ENCODE measurements around the gene TSPAN2.

- no peak for TF ChIP-seq TAF1 (IDR thresholded peaks at IDR 0.05; ENCODE audit: low read depth)
- no peak for TF ChIP-seq CEBPB (IDR thresholded peaks at IDR 0.05)
- no peak for TF ChIP-seq MAX (IDR thresholded peaks at IDR 0.05)
- TF ChIP-seq RAD21 (IDR thresholded peaks at IDR 0.05; ENCODE audit: low read depth), result no peak
- no peak for TF ChIP-seq ZBTB7A (IDR thresholded peaks at IDR 0.05; ENCODE audit: low read depth)
- no peak for TF ChIP-seq REST (IDR thresholded peaks at IDR 0.05; ENCODE audit: low read depth)
- no peak for TF ChIP-seq EP300 (IDR thresholded peaks at IDR 0.05; ENCODE audit: borderline replicate concordance)
- TF ChIP-seq FOXM1 (IDR thresholded peaks at IDR 0.05; ENCODE audit: borderline replicate concordance, low read depth), result no peak
- TF ChIP-seq USF1 (IDR thresholded peaks at IDR 0.05), result no peak
- no peak for TF ChIP-seq YY1 (IDR thresholded peaks at IDR 0.05; ENCODE audit: low read depth)
Observed at GRCh38 chr1:115029526-115029925, 59.8 kb downstream of the TSPAN2 start, which contains the start of gene TSHB.
